ENCODE results near the gene SECISBP2L.

The SECISBP2L gene

GRCh38 chr15:48984021-48984710 lies 62.1 kb downstream of the SECISBP2L start:
- Histone ChIP-seq H3K4me3 (no peak overlapping the region), H3K27ac (no peak overlapping the region), H3K9me3 (ENCODE audit: low read depth, low read length) (no peaks in the 10 kb centered on the region), H3K9ac (ENCODE audit: insufficient read length) (no peak overlapping the region), H3K36me3 (ENCODE audit: insufficient read depth, low read length) (no peaks in the 10 kb centered on the region)
- TF ChIP-seq EZH2 (IDR thresholded peaks at IDR 0.05) (no peak), FOXP2 (optimal IDR thresholded peaks at IDR 0.05; ENCODE audit: control extremely low read depth, extremely low read length, insufficient read depth) (no peak), POLR2AphosphoS5 (IDR thresholded peaks at IDR 0.05; ENCODE audit: borderline replicate concordance, low read depth, low read length) (no peak)
- DNase-seq (ENCODE audit: low read depth, low spot score), result no peak

GRCh38 chr15:48983300-48983699 lies 62.9 kb downstream of the SECISBP2L start:
- H3K36me3 ChIP-seq (ENCODE audit: insufficient read depth, low read length), result no peaks in the 10 kb centered on the region
- TF ChIP-seq POLR2AphosphoS5 (IDR thresholded peaks at IDR 0.05; ENCODE audit: borderline replicate concordance, low read depth, low read length), result no peak

GRCh38 chr15:48981941-48982340 lies 64.3 kb downstream of the SECISBP2L start:
- Histone ChIP-seq H3K27ac (no peak overlapping the region), H3K9ac (ENCODE audit: insufficient read length) (no peak overlapping the region), H3K36me3 (ENCODE audit: insufficient read depth, low read length) (no peaks in the 10 kb centered on the region), H3K4me3 (no peak overlapping the region), H3K9me3 (ENCODE audit: low read depth, low read length) (no peaks in the 10 kb centered on the region)
- no peak for DNase-seq (ENCODE audit: low read depth, low spot score)
- TF ChIP-seq EZH2 (IDR thresholded peaks at IDR 0.05) (no peak), POLR2AphosphoS5 (IDR thresholded peaks at IDR 0.05; ENCODE audit: borderline replicate concordance, low read depth, low read length) (no peak), FOXP2 (optimal IDR thresholded peaks at IDR 0.05; ENCODE audit: control extremely low read depth, extremely low read length, insufficient read depth) (no peak)

More at GRCh38 chr15:48983300-48983699, 62.9 kb downstream of the SECISBP2L start:
- H3K9ac ChIP-seq (ENCODE audit: insufficient read length), result no peak overlapping the region
- no peaks in the 10 kb centered on the region for H3K9me3 ChIP-seq (ENCODE audit: low read depth, low read length)
- H3K27ac ChIP-seq, result no peak overlapping the region
- no peak for DNase-seq (ENCODE audit: low read depth, low spot score)
- no peak overlapping the region for H3K4me3 ChIP-seq

- H3K9me3 ChIP-seq (ENCODE audit: low read depth, low read length), result no peaks in the 10 kb centered on the region
- DNase-seq (ENCODE audit: low read depth, low spot score), result no peak
- no peaks in the 10 kb centered on the region for H3K36me3 ChIP-seq (ENCODE audit: insufficient read depth, low read length)
- no peak overlapping the region for H3K27ac ChIP-seq
- H3K4me3 ChIP-seq, result no peak overlapping the region
- H3K9ac ChIP-seq (ENCODE audit: insufficient read length), result no peak overlapping the region
- TF ChIP-seq POLR2AphosphoS5 (IDR thresholded peaks at IDR 0.05; ENCODE audit: borderline replicate concordance, low read depth, low read length) (no peak), EZH2 (IDR thresholded peaks at IDR 0.05) (no peak), FOXP2 (optimal IDR thresholded peaks at IDR 0.05; ENCODE audit: control extremely low read depth, extremely low read length, insufficient read depth) (no peak)
Observed at GRCh38 chr15:48978638-48979037, 67.6 kb downstream of the SECISBP2L start.

GRCh38 chr15:48976444-48977088 lies 69.7 kb downstream of the SECISBP2L start:
- Histone ChIP-seq H3K9ac (ENCODE audit: insufficient read length) (peak overlapping the region; percentile 85), H3K27ac (no peak overlapping the region), H3K36me3 (ENCODE audit: insufficient read depth, low read length) (no peaks in the 10 kb centered on the region), H3K9me3 (ENCODE audit: low read depth, low read length) (no peaks in the 10 kb centered on the region), H3K4me3 (peak overlapping the region; percentile 87; the same call in 1 of the 2 replicates)
- DNase-seq (ENCODE audit: low read depth, low spot score), result no peak
- TF ChIP-seq POLR2AphosphoS5 (IDR thresholded peaks at IDR 0.05; ENCODE audit: borderline replicate concordance, low read depth, low read length) (no peak), FOXP2 (optimal IDR thresholded peaks at IDR 0.05; ENCODE audit: control extremely low read depth, extremely low read length, insufficient read depth) (no peak), EZH2 (IDR thresholded peaks at IDR 0.05) (no peak)

GRCh38 chr15:48975472-48976419 lies 70.5 kb downstream of the SECISBP2L start:
- Histone ChIP-seq H3K27ac (no peak overlapping the region; the same call in 1 of the 2 replicates), H3K4me3 (peak overlapping the region; percentile 87), H3K9ac (ENCODE audit: insufficient read length) (peak overlapping the region; percentile 85), H3K36me3 (ENCODE audit: insufficient read depth, low read length) (no peaks in the 10 kb centered on the region), H3K9me3 (ENCODE audit: low read depth, low read length) (no peaks in the 10 kb centered on the region)
- peak; percentile 24 for DNase-seq (ENCODE audit: low read depth, low spot score)
- TF ChIP-seq FOXP2 (optimal IDR thresholded peaks at IDR 0.05; ENCODE audit: control extremely low read depth, extremely low read length, insufficient read depth), result no peak
- TF ChIP-seq POLR2AphosphoS5 (IDR thresholded peaks at IDR 0.05; ENCODE audit: borderline replicate concordance, low read depth, low read length), result peak; percentile 24; the same call in 1 of the 2 replicates
- TF ChIP-seq EZH2 (IDR thresholded peaks at IDR 0.05), result no peak

- H3K4me3 ChIP-seq, result no peak overlapping the region
- no peaks in the 10 kb centered on the region for H3K36me3 ChIP-seq (ENCODE audit: insufficient read depth, low read length)
- no peak for TF ChIP-seq POLR2AphosphoS5 (IDR thresholded peaks at IDR 0.05; ENCODE audit: borderline replicate concordance, low read depth, low read length)
- TF ChIP-seq EZH2 (IDR thresholded peaks at IDR 0.05), result no peak
- no peak for TF ChIP-seq FOXP2 (optimal IDR thresholded peaks at IDR 0.05; ENCODE audit: control extremely low read depth, extremely low read length, insufficient read depth)
- H3K9ac ChIP-seq (ENCODE audit: insufficient read length), result peak overlapping the region; percentile 85
- no peak for DNase-seq (ENCODE audit: low read depth, low spot score)
- H3K9me3 ChIP-seq (ENCODE audit: low read depth, low read length), result no peaks in the 10 kb centered on the region
- H3K27ac ChIP-seq, result no peak overlapping the region
Observed at GRCh38 chr15:48974882-48975281, 71.4 kb downstream of the SECISBP2L start.

All from SK-N-MC (cell line).